Esophagus muscularis mucosa (tissue), 3 donors: Measurements from ENCODE around the gene PRAME.

Experiments
- POLR2AphosphoS5 ChIP-seq, 2 donors: sonication (generic); formaldehyde crosslinking; IDR thresholded peaks; one replicate each; pipeline ENCODE4 v1.6.1; 2017; ENCODE audit warnings: antibody characterized with exemption in 2 of 2
- TF ChIP-seq, protein P1 (sequence below), 3 experiments: fragments of 200-600 bp in 2 of 3; fragments of 450-650 bp in 1 of 3; sonication (generic) in 2 of 3; IDR thresholded peaks; one replicate each; pipeline ENCODE4 v1.5.1; 2017 to 2019; ENCODE audit warnings: antibody characterized with exemption in 3 of 3, mild to moderate bottlenecking in 2 of 3, moderate library complexity in 1 of 3

DNA sequence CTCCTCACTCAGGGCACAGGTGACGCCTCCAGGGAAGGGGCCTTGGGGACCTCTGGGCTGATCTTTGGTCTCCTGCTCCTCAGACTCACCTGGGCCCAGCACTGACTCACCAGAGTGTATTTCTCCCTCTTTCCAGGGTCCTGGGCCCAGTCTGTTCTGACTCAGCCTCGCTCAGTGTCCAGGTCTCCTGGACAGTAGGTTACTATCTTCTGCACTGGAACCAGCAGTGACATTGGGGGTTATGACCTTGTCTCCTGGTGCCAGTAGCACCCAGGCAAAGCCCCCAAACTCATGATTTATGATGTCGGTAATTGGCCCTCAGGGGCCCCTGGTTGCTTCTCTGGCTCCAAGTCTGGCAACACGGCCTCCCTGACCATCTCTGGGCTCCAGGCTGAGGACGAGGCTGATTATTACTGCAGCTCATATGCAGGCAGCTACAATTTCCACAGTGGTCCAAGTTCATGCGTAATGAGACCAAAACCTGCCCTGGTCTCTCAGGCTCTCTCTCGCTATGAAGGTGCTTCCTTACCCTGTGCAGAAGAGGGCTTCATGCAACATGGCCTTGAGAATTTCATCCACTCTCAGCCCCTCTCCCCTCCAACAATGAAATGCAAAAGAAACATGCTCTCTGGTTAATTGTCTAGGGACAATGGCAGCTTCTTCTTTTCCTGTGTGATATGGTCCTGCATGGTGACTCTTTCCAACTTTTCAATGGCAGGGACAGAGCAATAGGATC is 21.0 kb upstream of the PRAME start:
- TF ChIP-seq, protein P1, sequence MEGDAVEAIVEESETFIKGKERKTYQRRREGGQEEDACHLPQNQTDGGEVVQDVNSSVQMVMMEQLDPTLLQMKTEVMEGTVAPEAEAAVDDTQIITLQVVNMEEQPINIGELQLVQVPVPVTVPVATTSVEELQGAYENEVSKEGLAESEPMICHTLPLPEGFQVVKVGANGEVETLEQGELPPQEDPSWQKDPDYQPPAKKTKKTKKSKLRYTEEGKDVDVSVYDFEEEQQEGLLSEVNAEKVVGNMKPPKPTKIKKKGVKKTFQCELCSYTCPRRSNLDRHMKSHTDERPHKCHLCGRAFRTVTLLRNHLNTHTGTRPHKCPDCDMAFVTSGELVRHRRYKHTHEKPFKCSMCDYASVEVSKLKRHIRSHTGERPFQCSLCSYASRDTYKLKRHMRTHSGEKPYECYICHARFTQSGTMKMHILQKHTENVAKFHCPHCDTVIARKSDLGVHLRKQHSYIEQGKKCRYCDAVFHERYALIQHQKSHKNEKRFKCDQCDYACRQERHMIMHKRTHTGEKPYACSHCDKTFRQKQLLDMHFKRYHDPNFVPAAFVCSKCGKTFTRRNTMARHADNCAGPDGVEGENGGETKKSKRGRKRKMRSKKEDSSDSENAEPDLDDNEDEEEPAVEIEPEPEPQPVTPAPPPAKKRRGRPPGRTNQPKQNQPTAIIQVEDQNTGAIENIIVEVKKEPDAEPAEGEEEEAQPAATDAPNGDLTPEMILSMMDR (IDR thresholded peaks at IDR 0.05): no peak
- TF ChIP-seq POLR2AphosphoS5 (IDR thresholded peaks at IDR 0.05): no peak
